Measurements from ENCODE around the gene DGKB.

DNA sequence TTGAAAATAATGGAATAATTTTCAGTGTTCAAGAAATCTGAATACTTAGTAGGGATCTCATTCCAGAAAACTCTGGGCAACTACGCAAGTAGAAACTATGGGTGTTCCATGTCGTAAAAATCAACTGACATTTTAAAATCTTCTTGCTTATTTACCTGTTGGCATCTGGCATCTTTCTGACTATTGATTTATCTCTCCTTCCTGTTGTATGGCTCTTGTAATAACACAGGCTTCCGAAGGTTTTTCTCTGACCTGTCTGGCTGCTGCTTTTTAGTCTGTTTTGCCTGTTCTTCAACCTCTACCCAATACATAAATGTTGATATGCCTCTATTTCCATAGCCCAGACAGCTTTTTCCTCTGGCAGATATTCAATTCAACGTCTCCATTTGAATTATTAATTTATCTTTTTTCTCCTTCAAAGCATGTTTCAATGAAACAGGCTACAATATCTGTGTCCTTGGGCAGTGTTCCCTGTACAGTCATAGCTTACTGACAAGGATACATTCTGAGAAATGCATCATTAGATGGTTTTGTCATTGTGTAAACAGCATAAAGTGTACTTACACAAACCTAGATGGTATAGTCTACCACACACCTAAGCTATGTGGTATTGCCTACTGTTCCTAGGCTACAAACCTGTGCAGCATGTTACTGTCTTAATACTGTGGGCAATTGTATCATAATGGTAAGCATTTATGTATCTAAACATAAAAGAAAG lies 807.2 kb downstream of the DGKB start:
- TF ChIP-seq, protein P1, sequence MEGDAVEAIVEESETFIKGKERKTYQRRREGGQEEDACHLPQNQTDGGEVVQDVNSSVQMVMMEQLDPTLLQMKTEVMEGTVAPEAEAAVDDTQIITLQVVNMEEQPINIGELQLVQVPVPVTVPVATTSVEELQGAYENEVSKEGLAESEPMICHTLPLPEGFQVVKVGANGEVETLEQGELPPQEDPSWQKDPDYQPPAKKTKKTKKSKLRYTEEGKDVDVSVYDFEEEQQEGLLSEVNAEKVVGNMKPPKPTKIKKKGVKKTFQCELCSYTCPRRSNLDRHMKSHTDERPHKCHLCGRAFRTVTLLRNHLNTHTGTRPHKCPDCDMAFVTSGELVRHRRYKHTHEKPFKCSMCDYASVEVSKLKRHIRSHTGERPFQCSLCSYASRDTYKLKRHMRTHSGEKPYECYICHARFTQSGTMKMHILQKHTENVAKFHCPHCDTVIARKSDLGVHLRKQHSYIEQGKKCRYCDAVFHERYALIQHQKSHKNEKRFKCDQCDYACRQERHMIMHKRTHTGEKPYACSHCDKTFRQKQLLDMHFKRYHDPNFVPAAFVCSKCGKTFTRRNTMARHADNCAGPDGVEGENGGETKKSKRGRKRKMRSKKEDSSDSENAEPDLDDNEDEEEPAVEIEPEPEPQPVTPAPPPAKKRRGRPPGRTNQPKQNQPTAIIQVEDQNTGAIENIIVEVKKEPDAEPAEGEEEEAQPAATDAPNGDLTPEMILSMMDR (IDR thresholded peaks at IDR 0.05): no peak
- no peak for TF ChIP-seq PHF8 (IDR thresholded peaks at IDR 0.05; ENCODE audit: borderline replicate concordance, low read depth)
- TF ChIP-seq EP300 (IDR thresholded peaks at IDR 0.05): no peak
- TF ChIP-seq BHLHE40 (IDR thresholded peaks at IDR 0.05; ENCODE audit: low read depth, low read length): no peak
- no peak for TF ChIP-seq HEYL (CRISPR knock-in tag; IDR thresholded peaks at IDR 0.05)
- no peak for TF ChIP-seq RAD21 (conservative IDR thresholded peaks at IDR 0.05 in 1 of 2, IDR thresholded peaks at IDR 0.05 in 1 of 2)
- no peak for TF ChIP-seq HDAC2 (IDR thresholded peaks at IDR 0.05)
- TF ChIP-seq EHMT2 (IDR thresholded peaks at IDR 0.05; ENCODE audit: low read depth): no peak
- TF ChIP-seq, protein P2, sequence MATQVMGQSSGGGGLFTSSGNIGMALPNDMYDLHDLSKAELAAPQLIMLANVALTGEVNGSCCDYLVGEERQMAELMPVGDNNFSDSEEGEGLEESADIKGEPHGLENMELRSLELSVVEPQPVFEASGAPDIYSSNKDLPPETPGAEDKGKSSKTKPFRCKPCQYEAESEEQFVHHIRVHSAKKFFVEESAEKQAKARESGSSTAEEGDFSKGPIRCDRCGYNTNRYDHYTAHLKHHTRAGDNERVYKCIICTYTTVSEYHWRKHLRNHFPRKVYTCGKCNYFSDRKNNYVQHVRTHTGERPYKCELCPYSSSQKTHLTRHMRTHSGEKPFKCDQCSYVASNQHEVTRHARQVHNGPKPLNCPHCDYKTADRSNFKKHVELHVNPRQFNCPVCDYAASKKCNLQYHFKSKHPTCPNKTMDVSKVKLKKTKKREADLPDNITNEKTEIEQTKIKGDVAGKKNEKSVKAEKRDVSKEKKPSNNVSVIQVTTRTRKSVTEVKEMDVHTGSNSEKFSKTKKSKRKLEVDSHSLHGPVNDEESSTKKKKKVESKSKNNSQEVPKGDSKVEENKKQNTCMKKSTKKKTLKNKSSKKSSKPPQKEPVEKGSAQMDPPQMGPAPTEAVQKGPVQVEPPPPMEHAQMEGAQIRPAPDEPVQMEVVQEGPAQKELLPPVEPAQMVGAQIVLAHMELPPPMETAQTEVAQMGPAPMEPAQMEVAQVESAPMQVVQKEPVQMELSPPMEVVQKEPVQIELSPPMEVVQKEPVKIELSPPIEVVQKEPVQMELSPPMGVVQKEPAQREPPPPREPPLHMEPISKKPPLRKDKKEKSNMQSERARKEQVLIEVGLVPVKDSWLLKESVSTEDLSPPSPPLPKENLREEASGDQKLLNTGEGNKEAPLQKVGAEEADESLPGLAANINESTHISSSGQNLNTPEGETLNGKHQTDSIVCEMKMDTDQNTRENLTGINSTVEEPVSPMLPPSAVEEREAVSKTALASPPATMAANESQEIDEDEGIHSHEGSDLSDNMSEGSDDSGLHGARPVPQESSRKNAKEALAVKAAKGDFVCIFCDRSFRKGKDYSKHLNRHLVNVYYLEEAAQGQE (IDR thresholded peaks at IDR 0.05): no peak
- no peak for TF ChIP-seq NR3C1 (IDR thresholded peaks at IDR 0.05)

Data from A549 (cell line).